OCI-LY1 (cell line): ENCODE results near the gene KCNMA1.

Experiments
- H2AFZ ChIP-seq: fragments of 200-600 bp; sonication (generic), shearing (Covaris generic); 2 replicates; pipeline ENCODE4 v1.6.0; 2014; ENCODE audit warnings: antibody characterized with exemption, mild to moderate bottlenecking, low read length
- H3F3A ChIP-seq: fragments of 200-600 bp; sonication (generic), shearing (Covaris generic); 2 replicates; pipeline ENCODE4 v1.6.0; 2014; ENCODE audit warnings: mild to moderate bottlenecking, antibody characterized with exemption, low read length, moderate library complexity; ENCODE audit not compliant: insufficient read depth
- H3K27ac ChIP-seq: fragments of 200-600 bp; sonication (generic); 2 replicates; pipeline ENCODE4 v1.5.1; 2014; ENCODE audit warnings: low read length, mixed run types, mild to moderate bottlenecking, low read depth; ENCODE audit not compliant: poor library complexity, severe bottlenecking
- H3K27me3 ChIP-seq: fragments of 200-600 bp; sonication (generic); 2 replicates; pipeline ENCODE4 v1.6.0; 2014; ENCODE audit warnings: antibody characterized with exemption, mild to moderate bottlenecking, low read length, moderate library complexity; ENCODE audit not compliant: insufficient read depth
- H3K36me3 ChIP-seq: fragments of 200-600 bp; sonication (generic); 2 replicates; pipeline ENCODE4 v1.6.1; 2014; ENCODE audit warnings: mild to moderate bottlenecking, antibody characterized with exemption, low read length, moderate library complexity, mixed read lengths; ENCODE audit not compliant: insufficient read depth
- H3K4me1 ChIP-seq: fragments of 200-600 bp; sonication (generic); 2 replicates; pipeline ENCODE4 v1.5.1; 2014; ENCODE audit warnings: mild to moderate bottlenecking, low read length, moderate library complexity; ENCODE audit not compliant: insufficient read depth, severe bottlenecking
- H3K4me2 ChIP-seq: fragments of 200-600 bp; sonication (generic), shearing (Covaris generic); 2 replicates; pipeline ENCODE4 v1.6.1; 2014; ENCODE audit warnings: low read length
- H3K4me3 ChIP-seq: fragments of 200-600 bp; sonication (generic); 2 replicates; pipeline ENCODE4 v1.5.1; 2014; ENCODE audit warnings: low read length, low read depth, mild to moderate bottlenecking, mixed read lengths; ENCODE audit not compliant: poor library complexity, severe bottlenecking
- H3K79me2 ChIP-seq: fragments of 200-600 bp; shearing (Covaris generic); 2 replicates; pipeline ENCODE4 v1.6.1; 2016; ENCODE audit warnings: mixed run types, low read length, mixed read lengths; ENCODE audit not compliant: insufficient read depth
- H3K9ac ChIP-seq: fragments of 200-600 bp; sonication (generic), shearing (Covaris generic); 2 replicates; pipeline ENCODE4 v1.6.1; 2014; ENCODE audit warnings: mild to moderate bottlenecking, low read length, mixed read lengths
- H3K9me2 ChIP-seq: fragments of 200-600 bp; sonication (generic), shearing (Covaris generic); 2 replicates; pipeline ENCODE4 v1.6.1; 2014; ENCODE audit warnings: low read depth, mild to moderate bottlenecking, low read length, mixed read lengths
- H3K9me3 ChIP-seq: fragments of 200-600 bp; shearing (Covaris generic); 2 replicates; pipeline ENCODE4 v1.6.1; 2014; ENCODE audit warnings: low read length, mixed read lengths
- H4K20me1 ChIP-seq: fragments of 200-600 bp; sonication (generic), shearing (Covaris generic); 2 replicates; pipeline ENCODE4 v1.6.0; 2016; ENCODE audit warnings: mild to moderate bottlenecking, low read length; ENCODE audit not compliant: insufficient read depth
- EZH2 ChIP-seq: fragments of 200-600 bp; sonication (generic), shearing (Covaris generic); IDR thresholded peaks from 2 replicates; pipeline ENCODE4 v1.8.0; 2017; ENCODE audit warnings: borderline replicate concordance, mixed run types, mild to moderate bottlenecking, antibody characterized with exemption, low read length, moderate library complexity, mixed read lengths
- TF ChIP-seq, protein P1 (sequence below): fragments of 200-600 bp; sonication (generic), shearing (Covaris generic); IDR thresholded peaks from 2 replicates; pipeline ENCODE4 v1.5.1; 2017; ENCODE audit warnings: mild to moderate bottlenecking, antibody characterized with exemption, low read length, moderate library complexity, mixed read lengths

KCNMA1 gene

DNA sequence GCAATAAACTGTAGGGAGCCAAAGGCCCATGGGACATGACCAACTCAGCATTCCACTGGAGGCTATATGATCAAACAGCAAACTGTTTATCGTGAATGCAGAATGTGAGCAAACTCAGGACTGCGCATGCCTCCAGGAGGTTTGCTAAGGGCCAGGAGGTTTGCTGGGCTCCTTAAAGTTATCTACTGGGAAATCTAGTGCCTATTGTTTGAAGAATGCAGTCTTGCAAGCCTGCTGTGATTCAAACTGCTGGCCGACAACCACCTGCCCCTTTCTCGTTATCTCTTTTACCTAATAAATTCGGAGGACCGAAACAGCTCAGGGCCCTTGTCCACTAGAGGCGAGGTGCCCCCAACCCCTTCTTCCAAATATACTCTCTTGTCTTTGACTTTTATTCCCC is 404.1 kb downstream of the KCNMA1 start:
- no peak for TF ChIP-seq EZH2
- TF ChIP-seq, protein P1, sequence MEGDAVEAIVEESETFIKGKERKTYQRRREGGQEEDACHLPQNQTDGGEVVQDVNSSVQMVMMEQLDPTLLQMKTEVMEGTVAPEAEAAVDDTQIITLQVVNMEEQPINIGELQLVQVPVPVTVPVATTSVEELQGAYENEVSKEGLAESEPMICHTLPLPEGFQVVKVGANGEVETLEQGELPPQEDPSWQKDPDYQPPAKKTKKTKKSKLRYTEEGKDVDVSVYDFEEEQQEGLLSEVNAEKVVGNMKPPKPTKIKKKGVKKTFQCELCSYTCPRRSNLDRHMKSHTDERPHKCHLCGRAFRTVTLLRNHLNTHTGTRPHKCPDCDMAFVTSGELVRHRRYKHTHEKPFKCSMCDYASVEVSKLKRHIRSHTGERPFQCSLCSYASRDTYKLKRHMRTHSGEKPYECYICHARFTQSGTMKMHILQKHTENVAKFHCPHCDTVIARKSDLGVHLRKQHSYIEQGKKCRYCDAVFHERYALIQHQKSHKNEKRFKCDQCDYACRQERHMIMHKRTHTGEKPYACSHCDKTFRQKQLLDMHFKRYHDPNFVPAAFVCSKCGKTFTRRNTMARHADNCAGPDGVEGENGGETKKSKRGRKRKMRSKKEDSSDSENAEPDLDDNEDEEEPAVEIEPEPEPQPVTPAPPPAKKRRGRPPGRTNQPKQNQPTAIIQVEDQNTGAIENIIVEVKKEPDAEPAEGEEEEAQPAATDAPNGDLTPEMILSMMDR: no peak
- Histone ChIP-seq H3K4me1 (no peaks in the 10 kb centered on the region), H3K9me2 (no peaks in the 10 kb centered on the region), H3F3A (no peaks in the 10 kb centered on the region), H4K20me1 (no peaks in the 10 kb centered on the region), H2AFZ (no peak overlapping the region), H3K79me2 (no peaks in the 10 kb centered on the region), H3K27me3 (no peaks in the 10 kb centered on the region), H3K9ac (no peak overlapping the region), H3K4me3 (no peak overlapping the region), H3K36me3 (no peaks in the 10 kb centered on the region), H3K27ac (no peak overlapping the region), H3K4me2 (no peak overlapping the region), H3K9me3 (no peaks in the 10 kb centered on the region)

GRCh38 chr10:77231884-77232610 is 405.6 kb downstream of the KCNMA1 start:
- Histone ChIP-seq H3K27ac (no peak overlapping the region), H4K20me1 (no peaks in the 10 kb centered on the region), H3K36me3 (no peaks in the 10 kb centered on the region), H3K9ac (no peak overlapping the region), H3F3A (no peaks in the 10 kb centered on the region), H3K79me2 (no peaks in the 10 kb centered on the region), H2AFZ (no peak overlapping the region), H3K9me3 (no peaks in the 10 kb centered on the region), H3K4me3 (no peak overlapping the region), H3K27me3 (no peaks in the 10 kb centered on the region), H3K4me2 (no peak overlapping the region), H3K9me2 (no peaks in the 10 kb centered on the region), H3K4me1 (no peaks in the 10 kb centered on the region)
- no peak for TF ChIP-seq EZH2
- TF ChIP-seq, protein P1: no peak

DNA sequence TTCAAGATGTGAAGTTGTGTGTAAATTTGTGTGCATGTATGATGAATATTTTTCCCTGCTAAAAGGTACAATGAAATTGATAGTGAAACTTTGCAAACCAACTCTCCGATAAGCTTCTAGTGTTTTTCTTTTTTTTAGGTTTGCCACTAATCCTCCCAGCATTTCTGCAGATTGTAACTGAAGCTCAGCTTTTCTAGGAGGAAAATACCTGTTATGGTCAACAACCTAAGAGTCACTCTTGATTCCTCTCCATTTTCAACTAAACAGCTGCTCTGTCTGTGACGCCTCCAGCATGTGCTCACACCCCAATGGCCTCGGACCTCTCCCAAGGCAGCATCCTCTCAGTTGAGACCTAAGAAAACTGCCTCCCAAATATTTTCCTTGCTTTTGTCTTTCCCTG is 406.2 kb downstream of the KCNMA1 start:
- Histone ChIP-seq H3K36me3 (no peaks in the 10 kb centered on the region), H3F3A (no peaks in the 10 kb centered on the region), H2AFZ (no peak overlapping the region), H3K4me1 (no peaks in the 10 kb centered on the region), H3K79me2 (no peaks in the 10 kb centered on the region), H3K27me3 (no peaks in the 10 kb centered on the region), H4K20me1 (no peaks in the 10 kb centered on the region), H3K4me2 (no peak overlapping the region), H3K9me2 (no peaks in the 10 kb centered on the region), H3K4me3 (no peak overlapping the region), H3K9me3 (no peaks in the 10 kb centered on the region), H3K9ac (no peak overlapping the region), H3K27ac (no peak overlapping the region)
- TF ChIP-seq EZH2: no peak
- TF ChIP-seq, protein P1: no peak
